Esophagus muscularis mucosa (tissue), 4 donors: ENCODE measurements around the gene GMDS. TPM values are rescaled to one million over a fixed set of nuclear protein-coding genes. Genes with fewer than 3 reads are reported as not detected.

Experiments used
- DNase-seq: peaks from one replicate; pipeline ENCODE4 v3.0.0-alpha.2; 2017; ENCODE audit errors: extremely low spot score
- H3K27ac ChIP-seq, 4 donors: fragments of 200-600 bp; sonication (generic); replicated peaks in 1 of 4; 1 replicate in 3 of 4; 2 replicates in 1 of 4; pipeline ENCODE4 v1.5.1; 2016 to 2019; ENCODE audit warnings: mild to moderate bottlenecking in 1 of 4
- H3K27me3 ChIP-seq, 4 donors: fragments of 200-600 bp; sonication (generic); one replicate each; pipeline versions ENCODE4 v1.5.1 to v1.6.0; 2016 to 2019
- H3K36me3 ChIP-seq, 4 donors: fragments of 200-600 bp; sonication (generic); one replicate each; pipeline ENCODE4 v1.5.1; 2016 to 2019
- H3K4me1 ChIP-seq, 4 donors: fragments of 200-600 bp; sonication (generic); one replicate each; pipeline ENCODE4 v1.5.1; 2016 to 2019
- H3K4me3 ChIP-seq, 4 donors: fragments of 200-600 bp; sonication (generic); 1 replicate in 2 of 4; 2 replicates in 2 of 4; pipeline ENCODE4 v1.5.1; 2016 to 2019; ENCODE audit warnings: mild to moderate bottlenecking in 4 of 4, moderate library complexity in 1 of 4
- H3K9me3 ChIP-seq, 4 donors: fragments of 200-600 bp; sonication (generic); 1 replicate in 3 of 4; 2 replicates in 1 of 4; pipeline ENCODE4 v1.5.1; 2016 to 2019
- EP300 ChIP-seq: sonication (generic); formaldehyde crosslinking; IDR thresholded peaks from one replicate; pipeline ENCODE4 v1.6.1; 2017; ENCODE audit warnings: antibody characterized with exemption
- POLR2A ChIP-seq: fragments of 450-650 bp; IDR thresholded peaks from one replicate; pipeline ENCODE4 v1.6.1; 2017; ENCODE audit warnings: antibody characterized with exemption, moderate library complexity, mild to moderate bottlenecking, low read depth
- POLR2AphosphoS5 ChIP-seq, 2 donors: sonication (generic); formaldehyde crosslinking; IDR thresholded peaks; one replicate each; pipeline ENCODE4 v1.6.1; 2017; ENCODE audit warnings: antibody characterized with exemption in 2 of 2
- WGBS: methylation state at CpG from one replicate; pipeline ENCODE4 v1.1.5; 2018; 5-methylcytosine and 5-hydroxymethylcytosine counted together
- intact Hi-C: fragments of 100-400 bp; cut with DNase I; formaldehyde crosslinking; loops from one replicate; pipeline ENCODE4 v1.15.1; 2023
- total RNA-seq, 4 donors: library from RNA; depleted of rRNA; stranded (reverse); fragments of >200 nt; gene quantifications; one replicate each; pipeline versions ENCODE4 v1.1.0 to v1.2.1, GENCODE V29; 2016
- TF ChIP-seq, protein P1 (sequence below), 3 experiments: fragments of 200-600 bp in 2 of 3; fragments of 450-650 bp in 1 of 3; sonication (generic) in 2 of 3; IDR thresholded peaks; one replicate each; pipeline ENCODE4 v1.5.1; 2017 to 2019; ENCODE audit warnings: antibody characterized with exemption in 3 of 3, mild to moderate bottlenecking in 2 of 3, moderate library complexity in 1 of 3

The GMDS gene
- total RNA-seq, 4 donors from 2014 or later: 3.6 to 14.1 (median 6.0) TPM

DNA sequence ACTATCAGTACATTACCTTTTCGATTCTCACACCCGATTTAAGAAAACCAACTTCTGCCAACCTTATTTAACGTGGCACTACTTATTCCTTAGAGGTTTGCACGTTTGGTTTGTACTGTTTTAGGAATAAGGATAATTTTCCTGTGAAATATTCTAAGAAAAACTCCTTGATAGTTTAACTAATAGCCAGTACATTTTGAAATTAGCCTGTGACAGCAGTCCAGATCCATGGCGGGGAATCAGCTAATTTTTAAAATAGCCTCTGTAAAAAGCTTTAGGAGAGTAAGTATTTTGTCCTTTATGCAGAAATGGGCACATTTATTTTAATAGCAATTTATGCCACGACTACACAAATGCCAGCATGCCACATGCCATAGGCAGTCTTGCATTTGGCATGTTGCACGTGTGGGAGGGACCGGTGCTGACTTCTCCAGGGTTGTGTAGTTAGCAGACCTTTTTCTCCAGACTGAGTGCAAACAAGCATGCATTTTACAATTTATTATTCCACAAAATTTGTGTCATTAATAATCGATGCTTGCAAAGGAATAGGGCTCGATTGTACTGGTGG lies 629.5 kb downstream of the GMDS start:
- no peaks in the 10 kb centered on the region for H3K9me3 ChIP-seq
- 72% methylated on average over 10 of the region's 10 CpGs for WGBS

DNA sequence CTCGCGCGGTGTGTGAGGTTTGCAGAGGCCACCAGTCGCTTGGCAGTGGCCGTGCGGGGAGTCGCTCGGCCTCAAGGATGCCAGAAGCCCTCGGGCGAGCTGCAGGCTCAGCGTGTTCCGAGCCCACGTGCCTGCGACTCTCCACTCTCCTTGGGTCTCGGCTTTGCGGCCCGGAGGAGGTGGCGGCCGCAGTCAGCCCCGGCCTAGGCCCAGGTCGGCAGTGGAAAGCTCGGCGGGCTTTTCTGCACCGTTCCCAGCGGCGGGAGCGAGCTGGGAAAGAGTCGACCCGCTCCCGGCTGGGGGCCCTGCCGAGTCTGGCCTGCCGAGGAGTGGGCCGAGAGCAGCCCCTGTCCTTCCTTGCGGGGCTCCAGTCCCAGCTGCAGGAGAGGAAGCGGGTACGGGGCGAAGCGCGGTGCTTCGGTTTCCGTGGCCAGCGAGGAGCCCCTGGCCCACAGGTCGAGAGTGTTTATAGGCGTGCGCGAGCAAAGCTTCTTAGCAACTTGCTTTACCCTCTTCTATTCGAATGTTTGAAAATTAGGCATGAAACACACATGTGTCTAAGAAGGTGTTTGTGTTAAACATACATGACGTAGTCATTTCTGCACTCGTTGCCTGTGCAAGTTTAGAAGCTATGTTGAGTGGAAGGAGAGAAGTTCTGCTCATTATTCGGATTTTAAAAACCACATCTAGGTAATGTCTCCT lies 630.1 kb downstream of the GMDS start:
- Histone ChIP-seq H3K36me3 (no peaks in the 10 kb centered on the region), H3K27ac (peak overlapping the region; percentile 77 to 98 (median 85)), H3K9me3 (no peaks in the 10 kb centered on the region), H3K4me1 (peaks cover 9 to 79% (median 63%) of the 10 kb centered on the region in 4 donors), H3K4me3 (peak overlapping the region; percentile 67 to 88 (median 76)), H3K27me3 (peaks cover 0 to 65% (median 18%) of the 10 kb centered on the region in 4 donors)
- TF ChIP-seq POLR2A (no peak), EP300 (no peak), POLR2AphosphoS5 (IDR thresholded peaks at IDR 0.05) (no peak)
- TF ChIP-seq, protein P1, sequence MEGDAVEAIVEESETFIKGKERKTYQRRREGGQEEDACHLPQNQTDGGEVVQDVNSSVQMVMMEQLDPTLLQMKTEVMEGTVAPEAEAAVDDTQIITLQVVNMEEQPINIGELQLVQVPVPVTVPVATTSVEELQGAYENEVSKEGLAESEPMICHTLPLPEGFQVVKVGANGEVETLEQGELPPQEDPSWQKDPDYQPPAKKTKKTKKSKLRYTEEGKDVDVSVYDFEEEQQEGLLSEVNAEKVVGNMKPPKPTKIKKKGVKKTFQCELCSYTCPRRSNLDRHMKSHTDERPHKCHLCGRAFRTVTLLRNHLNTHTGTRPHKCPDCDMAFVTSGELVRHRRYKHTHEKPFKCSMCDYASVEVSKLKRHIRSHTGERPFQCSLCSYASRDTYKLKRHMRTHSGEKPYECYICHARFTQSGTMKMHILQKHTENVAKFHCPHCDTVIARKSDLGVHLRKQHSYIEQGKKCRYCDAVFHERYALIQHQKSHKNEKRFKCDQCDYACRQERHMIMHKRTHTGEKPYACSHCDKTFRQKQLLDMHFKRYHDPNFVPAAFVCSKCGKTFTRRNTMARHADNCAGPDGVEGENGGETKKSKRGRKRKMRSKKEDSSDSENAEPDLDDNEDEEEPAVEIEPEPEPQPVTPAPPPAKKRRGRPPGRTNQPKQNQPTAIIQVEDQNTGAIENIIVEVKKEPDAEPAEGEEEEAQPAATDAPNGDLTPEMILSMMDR (IDR thresholded peaks at IDR 0.05): no peak
- intact Hi-C loops: no loop called here
- WGBS: 81% methylated on average over 19 of the region's 50 CpGs
- no peak for DNase-seq

More for the DNA sequence above, 629.5 kb downstream of the GMDS start:
- H3K27ac ChIP-seq: peak overlapping the region in 2 of 4 donors; percentile 46 to 98
- no peaks in the 10 kb centered on the region for H3K36me3 ChIP-seq
- DNase-seq: no peak
- peak overlapping the region in 1 of 4 donors; percentile 79 for H3K4me3 ChIP-seq
- peaks cover 0 to 70% (median 19%) of the 10 kb centered on the region in 4 donors for H3K27me3 ChIP-seq
- intact Hi-C loops: no loop called here
- no peak for TF ChIP-seq EP300
- TF ChIP-seq, protein P1 (IDR thresholded peaks at IDR 0.05): no peak
- TF ChIP-seq POLR2AphosphoS5 (IDR thresholded peaks at IDR 0.05): no peak
- no peak for TF ChIP-seq POLR2A
- peaks cover 9 to 77% (median 60%) of the 10 kb centered on the region in 4 donors for H3K4me1 ChIP-seq

DNA sequence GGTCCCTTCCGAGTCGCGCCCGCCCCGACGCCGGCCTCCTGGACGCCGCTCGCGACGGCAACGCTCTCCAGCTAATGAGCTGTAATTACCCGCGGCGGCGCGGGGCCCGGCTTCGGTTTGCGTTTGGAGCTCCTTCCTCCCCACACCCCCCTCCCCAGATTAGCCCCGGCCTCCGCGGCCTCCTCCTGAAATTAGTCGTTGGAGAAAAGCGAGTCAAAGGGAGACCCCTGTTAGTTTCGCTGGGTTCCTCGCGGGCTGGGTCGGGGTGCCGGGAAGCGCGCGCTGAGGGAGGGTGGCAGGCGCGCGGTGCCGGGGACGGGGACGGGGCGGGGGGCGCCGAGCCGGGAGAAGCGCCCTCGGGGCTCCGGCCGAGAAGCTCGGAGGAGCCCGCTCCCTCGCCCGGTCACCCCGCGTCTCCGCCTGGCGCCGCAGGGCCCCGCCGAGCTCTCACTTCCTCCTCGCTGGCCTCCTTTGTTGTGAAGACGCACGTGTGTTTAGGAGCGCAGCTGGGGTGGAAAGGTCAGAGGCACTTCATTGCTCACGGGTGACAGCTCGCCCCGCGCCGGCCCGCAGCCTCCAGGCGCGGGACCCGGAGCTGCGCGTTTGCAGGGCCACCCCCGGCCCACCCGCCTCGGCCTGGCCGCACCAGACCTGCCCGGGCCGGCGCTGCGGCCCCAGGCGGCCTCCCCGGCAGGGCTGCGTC lies 630.8 kb downstream of the GMDS start:
- H3K27me3 ChIP-seq: peaks cover 0 to 58% (median 15%) of the 10 kb centered on the region in 4 donors
- H3K27ac ChIP-seq: peak overlapping the region; percentile 77 to 98 (median 85)
- peaks cover 4 to 72% (median 56%) of the 10 kb centered on the region in 4 donors for H3K4me1 ChIP-seq
- DNase-seq: no peak
- 15% methylated on average over 33 of the region's 85 CpGs for WGBS
- H3K9me3 ChIP-seq: no peaks in the 10 kb centered on the region
- peak overlapping the region; percentile 67 to 88 (median 76) for H3K4me3 ChIP-seq
- TF ChIP-seq POLR2A (no peak), POLR2AphosphoS5 (IDR thresholded peaks at IDR 0.05) (no peak), EP300 (no peak)
- TF ChIP-seq, protein P1 (IDR thresholded peaks at IDR 0.05): no peak
- intact Hi-C loops: no loop called here
- H3K36me3 ChIP-seq: no peaks in the 10 kb centered on the region

DNA sequence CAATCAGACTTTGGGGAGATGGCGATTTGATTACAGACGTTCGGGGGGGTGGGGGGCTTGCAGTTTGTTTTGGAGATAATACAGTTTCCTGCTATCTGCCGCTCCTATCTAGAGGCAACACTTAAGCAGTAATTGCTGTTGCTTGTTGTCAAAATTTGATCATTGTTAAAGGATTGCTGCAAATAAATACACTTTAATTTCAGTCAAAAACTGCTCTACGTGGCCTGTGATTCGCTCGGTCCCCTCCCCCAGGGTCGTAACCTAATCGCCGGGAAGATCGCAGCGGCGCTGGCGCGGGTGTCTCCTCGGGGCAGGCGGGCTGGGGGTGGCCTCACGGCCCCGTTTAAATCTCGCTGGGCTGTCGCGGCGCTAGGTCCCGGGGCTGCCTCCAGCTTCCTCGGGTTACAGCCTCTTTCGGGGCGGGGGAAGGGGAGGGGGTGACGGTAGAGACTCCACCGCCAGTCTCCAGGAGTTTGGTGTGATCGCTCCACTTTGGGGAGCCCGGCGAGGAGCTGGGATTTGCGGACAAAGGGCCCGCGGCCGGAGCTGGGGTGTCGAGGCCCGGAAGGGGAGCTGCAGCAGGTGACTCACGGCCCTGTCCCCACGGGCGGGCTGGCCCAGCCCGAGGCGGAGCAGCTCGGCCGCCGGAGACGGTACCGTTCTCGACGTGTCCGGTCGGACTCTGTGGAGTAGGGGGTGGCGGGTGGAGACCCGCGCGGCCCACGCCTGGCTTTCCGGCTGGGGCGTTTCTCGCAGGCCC lies 631.5 kb downstream of the GMDS start:
- intact Hi-C loops: no loop called here
- Histone ChIP-seq H3K9me3 (no peaks in the 10 kb centered on the region), H3K4me1 (peaks cover 4 to 75% (median 58%) of the 10 kb centered on the region in 4 donors), H3K36me3 (no peaks in the 10 kb centered on the region), H3K27me3 (peaks cover 0 to 56% (median 11%) of the 10 kb centered on the region in 4 donors), H3K27ac (peak overlapping the region; percentile 77 to 98 (median 85)), H3K4me3 (peak overlapping the region; percentile 67 to 88 (median 76))
- peak in 1 of 2 donors; percentile 24 for TF ChIP-seq POLR2AphosphoS5 (IDR thresholded peaks at IDR 0.05)
- TF ChIP-seq, protein P1 (IDR thresholded peaks at IDR 0.05): no peak
- no peak for DNase-seq
- 16% methylated on average over 9 of the region's 60 CpGs for WGBS
